BLaER1 treated with 17β-estradiol and CSF1 and Interleukin-3, amounts not matched to agents 10 nM and 100 nM (cell line): ENCODE data around the gene CDC45.

Source experiments
- H3K27ac ChIP-seq, 11 experiments: shearing (Covaris generic); formaldehyde crosslinking; 2 replicates each; pipeline ENCODE4 v1.8.1; 2022
- H3K27me3 ChIP-seq, 11 experiments: shearing (Covaris generic); formaldehyde crosslinking; 2 replicates each; pipeline ENCODE4 v1.8.1; 2022
- H3K36me3 ChIP-seq, 11 experiments: shearing (Covaris generic); formaldehyde crosslinking; 2 replicates each; pipeline ENCODE4 v1.8.1; 2022
- H3K4me1 ChIP-seq, 10 experiments: shearing (Covaris generic); formaldehyde crosslinking; 2 replicates each; pipeline ENCODE4 v1.8.1; 2022
- H3K4me2 ChIP-seq, 11 experiments: shearing (Covaris generic); formaldehyde crosslinking; 2 replicates each; pipeline ENCODE4 v1.8.1; 2022
- H3K4me3 ChIP-seq, 10 experiments: shearing (Covaris generic); formaldehyde crosslinking; 2 replicates each; pipeline ENCODE4 v1.8.1; 2022
- H3K9ac ChIP-seq, 11 experiments: shearing (Covaris generic); formaldehyde crosslinking; 2 replicates each; pipeline ENCODE4 v1.8.1; 2022
- H3K9me3 ChIP-seq, 11 experiments: shearing (Covaris generic); formaldehyde crosslinking; replicated peaks in 1 of 11; 2 replicates each; pipeline ENCODE4 v1.8.1; 2022
- H4K20me1 ChIP-seq, 11 experiments: shearing (Covaris generic); formaldehyde crosslinking; 2 replicates each; pipeline ENCODE4 v1.8.1; 2022
- Cebpa-rat ChIP-seq, 11 experiments: shearing (Covaris generic); IDR thresholded peaks; 2 replicates each; pipeline ENCODE4 v1.8.1; 2022

CDC45 gene

GRCh38 chr22:19479355-19480172, at the start of gene CDC45:
Gene CDC45 (plus strand): TSS chr22:19479920. CDS start chr22:19479969, 49 bp downstream.
- no peaks in the 10 kb centered on the region for H3K9me3 ChIP-seq
- H3K4me1 ChIP-seq = peaks cover 22 to 37% (median 26%) of the 10 kb centered on the region in 10 experiments
- peaks cover 25 to 50% (median 38%) of the 10 kb centered on the region in 11 experiments; a peak in 21 of 22 replicates for H4K20me1 ChIP-seq
- H3K27ac ChIP-seq = peak within 1 kb of the TSS; percentile 97 to 100 (median 99)
- H3K4me2 ChIP-seq = peak within 1 kb of the TSS; percentile 90 to 100 (median 96)
- H3K9ac ChIP-seq = peak within 1 kb of the TSS; percentile 91 to 99 (median 97)
- TF ChIP-seq Cebpa-rat (IDR thresholded peaks at IDR 0.05) = no peak
- peaks cover 13 to 58% (median 52%) of the 10 kb centered on the region in 11 experiments for H3K36me3 ChIP-seq
- H3K27me3 ChIP-seq = no peaks in the 10 kb centered on the region
- peak within 1 kb of the TSS; percentile 79 to 98 (median 94) for H3K4me3 ChIP-seq

DNA sequence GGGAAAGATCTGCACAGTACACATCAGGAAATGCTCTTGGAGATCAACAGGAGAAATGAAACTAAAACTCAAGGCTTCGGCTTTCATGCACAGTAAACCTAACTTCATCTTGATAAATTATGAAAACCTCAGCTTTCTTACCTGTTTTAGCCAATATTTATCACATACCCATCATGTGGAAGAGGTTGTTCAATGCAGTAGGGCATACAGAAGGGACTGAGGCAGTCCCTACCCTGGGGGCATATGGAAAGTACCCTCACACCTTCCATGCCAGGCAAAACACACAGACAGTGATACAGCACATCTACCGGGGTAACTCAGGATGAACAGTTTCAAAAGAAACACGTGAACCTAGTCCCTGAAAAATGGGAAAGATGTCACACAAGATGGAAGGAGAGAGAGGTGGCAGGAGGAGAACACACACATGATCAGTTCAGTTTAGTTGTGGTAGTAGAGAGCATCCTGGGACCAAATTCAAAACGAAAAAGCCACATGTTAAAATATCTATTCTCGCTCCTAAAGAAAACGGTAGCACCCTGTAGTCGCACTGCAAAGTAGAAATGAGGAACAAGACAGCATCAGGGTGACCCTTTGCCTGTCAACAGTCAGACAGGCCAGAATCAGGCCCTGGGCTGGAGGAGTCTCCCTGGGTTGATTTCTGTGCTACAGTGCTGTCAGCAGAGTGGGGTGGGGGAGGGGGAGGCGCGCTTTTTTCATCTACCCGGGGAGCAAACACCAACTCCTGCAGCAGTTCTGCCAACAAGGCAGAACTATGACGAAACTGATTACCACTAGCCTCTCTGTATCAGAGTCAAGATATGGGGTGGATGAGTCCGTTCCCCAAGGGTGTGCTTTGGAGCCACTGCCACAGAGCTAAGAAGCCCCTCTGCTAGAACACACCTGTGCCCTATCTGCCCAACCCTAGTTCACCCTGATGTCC, 49.5 kb upstream of the CDC45 start:
- no peak for TF ChIP-seq Cebpa-rat (IDR thresholded peaks at IDR 0.05)
- no peaks in the 10 kb centered on the region for H3K9me3 ChIP-seq
- H3K4me1 ChIP-seq = peaks cover 38 to 71% (median 47%) of the 10 kb centered on the region in 10 experiments
- H3K27ac ChIP-seq = peak overlapping the region; percentile 88 to 99 (median 96)
- H3K4me3 ChIP-seq = peak overlapping the region; percentile 83 to 99 (median 98)
- peaks cover 14 to 54% (median 30%) of the 10 kb centered on the region in 11 experiments; a peak in 20 of 22 replicates for H3K36me3 ChIP-seq
- peak overlapping the region; percentile 87 to 99 (median 97) for H3K9ac ChIP-seq
- peak overlapping the region; percentile 87 to 99 (median 96) for H3K4me2 ChIP-seq
- H4K20me1 ChIP-seq = peaks cover 40 to 68% (median 59%) of the 10 kb centered on the region in 11 experiments; a peak in 21 of 22 replicates
- no peaks in the 10 kb centered on the region for H3K27me3 ChIP-seq

- no peak for TF ChIP-seq Cebpa-rat (IDR thresholded peaks at IDR 0.05)
- H3K27ac ChIP-seq = peak overlapping the region; percentile 88 to 99 (median 96)
- peak overlapping the region; percentile 87 to 99 (median 96) for H3K4me2 ChIP-seq
- peak overlapping the region; percentile 83 to 99 (median 98) for H3K4me3 ChIP-seq
- H3K9ac ChIP-seq = peak overlapping the region; percentile 87 to 99 (median 97)
- H3K27me3 ChIP-seq = no peaks in the 10 kb centered on the region
- peaks cover 46 to 71% (median 55%) of the 10 kb centered on the region in 10 experiments for H3K4me1 ChIP-seq
- H3K9me3 ChIP-seq = no peaks in the 10 kb centered on the region
- peaks cover 19 to 54% (median 31%) of the 10 kb centered on the region in 11 experiments; a peak in 20 of 22 replicates for H3K36me3 ChIP-seq
- peaks cover 32 to 68% (median 59%) of the 10 kb centered on the region in 11 experiments; a peak in 21 of 22 replicates for H4K20me1 ChIP-seq
Observed at GRCh38 chr22:19430890-19431541, 48.7 kb upstream of the CDC45 start.

- H3K9ac ChIP-seq = peak within 1 kb of the TSS; percentile 87 to 99 (median 97)
- H3K27me3 ChIP-seq = no peaks in the 10 kb centered on the region
- H3K4me2 ChIP-seq = peak within 1 kb of the TSS; percentile 87 to 99 (median 96)
- peaks cover 21 to 54% (median 29%) of the 10 kb centered on the region in 11 experiments; a peak in 20 of 22 replicates for H3K36me3 ChIP-seq
- TF ChIP-seq Cebpa-rat (IDR thresholded peaks at IDR 0.05) = no peak
- H3K27ac ChIP-seq = peak within 1 kb of the TSS; percentile 88 to 99 (median 96)
- H3K4me1 ChIP-seq = peaks cover 51 to 67% (median 57%) of the 10 kb centered on the region in 10 experiments
- peaks cover 25 to 68% (median 55%) of the 10 kb centered on the region in 11 experiments; a peak in 20 of 22 replicates for H4K20me1 ChIP-seq
- peak within 1 kb of the TSS; percentile 83 to 99 (median 98) for H3K4me3 ChIP-seq
- no peaks in the 10 kb centered on the region for H3K9me3 ChIP-seq
Observed at GRCh38 chr22:19431649-19432132, 48.0 kb upstream of the CDC45 start, which contains the start of gene HIRA. Gene HIRA (minus strand): TSS chr22:19431733. CDS start chr22:19431476, 257 bp downstream.

DNA sequence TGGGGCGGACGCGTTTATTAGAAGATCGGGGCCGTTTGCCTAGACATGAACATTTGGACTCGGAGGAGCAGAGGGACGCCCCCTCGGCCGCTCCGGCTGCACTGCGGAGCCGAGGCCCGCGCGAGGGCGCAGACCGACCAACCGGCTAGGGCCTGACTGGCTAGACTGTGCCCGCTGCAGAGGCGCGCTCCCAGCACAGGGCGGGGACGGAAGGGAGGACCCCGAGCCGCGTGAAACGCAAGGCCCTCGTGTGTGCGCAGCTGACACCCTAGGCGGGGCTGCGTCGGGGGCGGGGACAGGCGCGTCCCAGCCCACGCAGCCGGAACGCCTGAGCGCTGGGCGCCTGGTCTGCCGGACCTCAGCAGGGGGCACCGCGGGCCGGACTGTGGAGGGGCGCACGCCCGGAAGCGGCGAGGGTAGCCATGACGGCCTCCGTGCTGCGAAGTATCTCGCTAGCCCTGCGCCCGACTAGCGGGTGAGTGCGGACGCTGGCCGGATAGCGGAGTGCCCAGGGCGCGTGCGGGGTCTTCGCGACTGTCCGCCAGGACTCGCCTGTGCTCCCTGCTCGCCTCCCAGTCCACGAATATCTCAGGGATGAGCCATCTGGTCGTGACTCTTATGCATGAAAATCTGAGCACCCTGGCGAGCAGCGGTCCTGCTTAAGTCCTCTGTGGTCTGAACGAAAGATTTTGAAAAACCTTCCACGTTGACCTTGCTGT, 47.4 kb upstream of the CDC45 start, which contains the start of gene MRPL40:
MRPL40 (plus strand) TSS at position 413 of the 719 bp plus-strand sequence; CDS start at position 423, 10 bp downstream.
- peak within 1 kb of the TSS; percentile 87 to 99 (median 96) for H3K4me2 ChIP-seq
- peak within 1 kb of the TSS; percentile 83 to 99 (median 98) for H3K4me3 ChIP-seq
- peaks cover 19 to 67% (median 51%) of the 10 kb centered on the region in 11 experiments; a peak in 19 of 22 replicates for H4K20me1 ChIP-seq
- peaks cover 56 to 69% (median 60%) of the 10 kb centered on the region in 10 experiments for H3K4me1 ChIP-seq
- TF ChIP-seq Cebpa-rat (IDR thresholded peaks at IDR 0.05) = no peak
- H3K27ac ChIP-seq = peak within 1 kb of the TSS; percentile 88 to 99 (median 96)
- H3K27me3 ChIP-seq = no peaks in the 10 kb centered on the region
- peak within 1 kb of the TSS; percentile 87 to 99 (median 97) for H3K9ac ChIP-seq
- H3K36me3 ChIP-seq = peaks cover 20 to 54% (median 30%) of the 10 kb centered on the region in 11 experiments; a peak in 20 of 22 replicates
- no peaks in the 10 kb centered on the region for H3K9me3 ChIP-seq

GRCh38 chr22:19434401-19434800, 45.3 kb upstream of the CDC45 start:
- Histone ChIP-seq H3K36me3 (peaks cover 19 to 54% (median 30%) of the 10 kb centered on the region in 11 experiments; a peak in 20 of 22 replicates), H3K9me3 (no peaks in the 10 kb centered on the region), H3K4me2 (peak overlapping the region in 10 of 11 experiments; percentile 11 to 98 (median 95); a peak in 17 of 22 replicates), H3K27ac (peak overlapping the region in 1 of 11 experiments; percentile 21; a peak in 3 of 22 replicates), H3K4me3 (no peak overlapping the region), H3K27me3 (no peaks in the 10 kb centered on the region), H3K4me1 (peaks cover 55 to 69% (median 61%) of the 10 kb centered on the region in 10 experiments), H3K9ac (no peak overlapping the region), H4K20me1 (peaks cover 1 to 66% (median 32%) of the 10 kb centered on the region in 11 experiments; a peak in 19 of 22 replicates)
- TF ChIP-seq Cebpa-rat (IDR thresholded peaks at IDR 0.05) = no peak
